Fibroblast of villous mesenchyme (primary cell): ENCODE results near the gene POLR3G. TPM values are rescaled to one million over a fixed set of nuclear protein-coding genes. Genes with fewer than 3 reads are reported as not detected.
A peak's percentile ranks its signal among the peaks of the same experiment; 100 is the strongest.

ENCODE experiments used
- DNase-seq: peaks from one replicate; pipeline ENCODE4 v3.0.0-alpha.2; 2010; ENCODE audit warnings: low read depth
- H3K4me3 ChIP-seq: 2 replicates; pipeline ENCODE4 v1.5.1; 2011; ENCODE audit warnings: low read depth, mild to moderate bottlenecking, low read length
- CTCF ChIP-seq: IDR thresholded peaks from 2 replicates; pipeline ENCODE4 v1.5.1; 2012; ENCODE audit warnings: low read depth, mild to moderate bottlenecking, low read length; ENCODE audit not compliant: insufficient read depth
- total RNA-seq: library from RNA; depleted of rRNA; stranded (reverse); fragments of >200 nt; gene quantifications from 2 replicates; pipeline ENCODE4 v1.2.3, GENCODE V29; 2012

POLR3G gene
- total RNA-seq, 1 donor, result 5.2 TPM

- no peak for TF ChIP-seq CTCF
- H3K4me3 ChIP-seq, result no peak overlapping the region
- DNase-seq, result no peak
Measured at GRCh38 chr5:90533794-90534193, 59.1 kb downstream of the POLR3G start.

- H3K4me3 ChIP-seq, result no peak overlapping the region
- DNase-seq, result peak; percentile 48
- no peak for TF ChIP-seq CTCF
Measured at GRCh38 chr5:90534922-90535321, 60.3 kb downstream of the POLR3G start.

- no peak overlapping the region for H3K4me3 ChIP-seq
- no peak for TF ChIP-seq CTCF
- DNase-seq, result no peak
Measured at GRCh38 chr5:90542827-90543519, 68.3 kb downstream of the POLR3G start.

GRCh38 chr5:90545511-90545910 is 70.8 kb downstream of the POLR3G start:
- no peak overlapping the region for H3K4me3 ChIP-seq
- no peak for DNase-seq
- no peak for TF ChIP-seq CTCF

GRCh38 chr5:90546216-90546837 is 71.7 kb downstream of the POLR3G start:
- TF ChIP-seq CTCF, result no peak
- no peak for DNase-seq

GRCh38 chr5:90547072-90547536 is 72.4 kb downstream of the POLR3G start:
- no peak overlapping the region for H3K4me3 ChIP-seq
- TF ChIP-seq CTCF, result no peak
- DNase-seq, result no peak

More at GRCh38 chr5:90546216-90546837, 71.7 kb downstream of the POLR3G start:
- no peak overlapping the region for H3K4me3 ChIP-seq
